A673 (cell line): ENCODE data around the gene ACSF2.

Experiments used
- CTCF ChIP-seq: fragments of 300-800, 200-600 bp; sonication (generic); conservative IDR thresholded peaks from 2 replicates; pipeline ENCODE4 v1.5.1; 2017; ENCODE audit warnings: low read depth, mild to moderate bottlenecking, antibody characterized with exemption, low read length, moderate library complexity, mixed read lengths
- EZH2 ChIP-seq: fragments of 200-600 bp; sonication (generic); IDR thresholded peaks from 2 replicates; pipeline ENCODE4 v1.6.1; 2017; ENCODE audit warnings: borderline replicate concordance, low read depth, mild to moderate bottlenecking, mixed read lengths, antibody characterized with exemption, low read length; ENCODE audit not compliant: poor library complexity, severe bottlenecking

GRCh38 chr17:50462446-50462845 lies 36.4 kb downstream of the ACSF2 start:
- TF ChIP-seq CTCF (no peak), EZH2 (no peak)
